Ovary (tissue), 3 donors: ENCODE measurements around the gene GPC6.

Source experiments
- EP300 ChIP-seq: sonication (generic); formaldehyde crosslinking; IDR thresholded peaks from one replicate; pipeline ENCODE4 v1.6.1; 2017; ENCODE audit warnings: antibody characterized with exemption
- POLR2A ChIP-seq: fragments of 450-650 bp; IDR thresholded peaks from one replicate; pipeline ENCODE4 v1.6.1; 2017; ENCODE audit warnings: antibody characterized with exemption, mild to moderate bottlenecking, moderate library complexity
- TF ChIP-seq, protein P1 (sequence below), 3 donors: fragments of 450-650 bp in 2 of 3; fragments of 200-600 bp in 1 of 3; IDR thresholded peaks; one replicate each; pipeline versions ENCODE4 v1.5.1 to v1.8.0; 2016 to 2022; ENCODE audit warnings: antibody characterized with exemption in 3 of 3, mild to moderate bottlenecking in 1 of 3
- donor health status: DM: no; HTN: no; CAD: no.

DNA sequence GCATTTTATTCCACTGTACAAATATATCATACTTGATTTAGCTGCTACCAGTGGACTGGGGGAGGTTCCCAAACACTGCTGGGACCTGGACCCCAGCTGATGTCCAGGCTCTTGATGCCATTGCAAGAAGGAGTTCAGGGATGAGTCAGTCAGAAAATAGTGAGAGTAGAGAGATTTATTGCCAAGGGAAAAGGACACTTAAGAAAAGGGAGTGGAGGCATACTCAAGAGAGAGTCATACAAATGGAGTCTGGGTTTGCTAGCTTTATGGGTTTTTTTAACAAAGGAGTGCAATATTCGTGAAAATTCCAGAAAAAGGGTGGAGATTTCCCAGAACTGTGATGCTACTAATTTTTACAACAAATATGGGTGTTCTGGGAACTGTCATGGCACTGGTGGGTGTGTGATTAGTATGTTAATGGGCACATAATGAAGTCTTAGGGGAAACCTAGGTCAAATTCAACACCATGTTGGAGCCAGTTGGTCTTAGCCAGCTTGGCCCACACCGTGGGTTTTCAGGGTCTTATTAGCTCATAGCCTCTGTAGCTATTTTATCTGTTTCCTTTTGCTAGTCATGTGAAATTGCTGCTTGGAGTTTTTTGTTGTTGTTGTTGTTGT lies 36.2 kb downstream of the GPC6 start:
- TF ChIP-seq POLR2A (no peak), EP300 (no peak)
- TF ChIP-seq, protein P1, sequence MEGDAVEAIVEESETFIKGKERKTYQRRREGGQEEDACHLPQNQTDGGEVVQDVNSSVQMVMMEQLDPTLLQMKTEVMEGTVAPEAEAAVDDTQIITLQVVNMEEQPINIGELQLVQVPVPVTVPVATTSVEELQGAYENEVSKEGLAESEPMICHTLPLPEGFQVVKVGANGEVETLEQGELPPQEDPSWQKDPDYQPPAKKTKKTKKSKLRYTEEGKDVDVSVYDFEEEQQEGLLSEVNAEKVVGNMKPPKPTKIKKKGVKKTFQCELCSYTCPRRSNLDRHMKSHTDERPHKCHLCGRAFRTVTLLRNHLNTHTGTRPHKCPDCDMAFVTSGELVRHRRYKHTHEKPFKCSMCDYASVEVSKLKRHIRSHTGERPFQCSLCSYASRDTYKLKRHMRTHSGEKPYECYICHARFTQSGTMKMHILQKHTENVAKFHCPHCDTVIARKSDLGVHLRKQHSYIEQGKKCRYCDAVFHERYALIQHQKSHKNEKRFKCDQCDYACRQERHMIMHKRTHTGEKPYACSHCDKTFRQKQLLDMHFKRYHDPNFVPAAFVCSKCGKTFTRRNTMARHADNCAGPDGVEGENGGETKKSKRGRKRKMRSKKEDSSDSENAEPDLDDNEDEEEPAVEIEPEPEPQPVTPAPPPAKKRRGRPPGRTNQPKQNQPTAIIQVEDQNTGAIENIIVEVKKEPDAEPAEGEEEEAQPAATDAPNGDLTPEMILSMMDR (IDR thresholded peaks at IDR 0.05), result no peak
